Esophagus muscularis mucosa (tissue), 4 donors: Measurements from ENCODE around the gene GJA8. TPM values are rescaled to one million over a fixed set of nuclear protein-coding genes. Genes with fewer than 3 reads are reported as not detected.
A peak's percentile ranks its signal among the peaks of the same experiment; 100 is the strongest.

Source experiments
- DNase-seq: peaks from one replicate; pipeline ENCODE4 v3.0.0-alpha.2; 2017; ENCODE audit errors: extremely low spot score
- H3K27ac ChIP-seq, 4 donors: fragments of 200-600 bp; sonication (generic); replicated peaks in 1 of 4; 1 replicate in 3 of 4; 2 replicates in 1 of 4; pipeline ENCODE4 v1.5.1; 2016 to 2019; ENCODE audit warnings: mild to moderate bottlenecking in 1 of 4
- H3K27me3 ChIP-seq, 4 donors: fragments of 200-600 bp; sonication (generic); one replicate each; pipeline versions ENCODE4 v1.5.1 to v1.6.0; 2016 to 2019
- H3K36me3 ChIP-seq, 4 donors: fragments of 200-600 bp; sonication (generic); one replicate each; pipeline ENCODE4 v1.5.1; 2016 to 2019
- H3K4me1 ChIP-seq, 4 donors: fragments of 200-600 bp; sonication (generic); one replicate each; pipeline ENCODE4 v1.5.1; 2016 to 2019
- H3K4me3 ChIP-seq, 4 donors: fragments of 200-600 bp; sonication (generic); 1 replicate in 2 of 4; 2 replicates in 2 of 4; pipeline ENCODE4 v1.5.1; 2016 to 2019; ENCODE audit warnings: mild to moderate bottlenecking in 4 of 4, moderate library complexity in 1 of 4
- H3K9me3 ChIP-seq, 4 donors: fragments of 200-600 bp; sonication (generic); 1 replicate in 3 of 4; 2 replicates in 1 of 4; pipeline ENCODE4 v1.5.1; 2016 to 2019
- CTCF ChIP-seq, 3 experiments: fragments of 200-600 bp in 2 of 3; fragments of 450-650 bp in 1 of 3; sonication (generic) in 2 of 3; IDR thresholded peaks; one replicate each; pipeline ENCODE4 v1.5.1; 2017 to 2019; ENCODE audit warnings: antibody characterized with exemption in 3 of 3, mild to moderate bottlenecking in 2 of 3, moderate library complexity in 1 of 3
- EP300 ChIP-seq: sonication (generic); formaldehyde crosslinking; IDR thresholded peaks from one replicate; pipeline ENCODE4 v1.6.1; 2017; ENCODE audit warnings: antibody characterized with exemption
- POLR2A ChIP-seq: fragments of 450-650 bp; IDR thresholded peaks from one replicate; pipeline ENCODE4 v1.6.1; 2017; ENCODE audit warnings: antibody characterized with exemption, moderate library complexity, mild to moderate bottlenecking, low read depth
- POLR2AphosphoS5 ChIP-seq, 2 donors: sonication (generic); formaldehyde crosslinking; IDR thresholded peaks; one replicate each; pipeline ENCODE4 v1.6.1; 2017; ENCODE audit warnings: antibody characterized with exemption in 2 of 2
- WGBS: methylation state at CpG from one replicate; pipeline ENCODE4 v1.1.5; 2018; 5-methylcytosine and 5-hydroxymethylcytosine counted together
- intact Hi-C: fragments of 100-400 bp; cut with DNase I; formaldehyde crosslinking; loops from one replicate; pipeline ENCODE4 v1.15.1; 2023
- total RNA-seq, 4 donors: library from RNA; depleted of rRNA; stranded (reverse); fragments of >200 nt; gene quantifications; one replicate each; pipeline versions ENCODE4 v1.1.0 to v1.2.1, GENCODE V29; 2016

The GJA8 gene
- total RNA-seq, 4 donors from 2014 or later = not detected

- Histone ChIP-seq H3K4me3 (no peak overlapping the region), H3K27ac (no peak overlapping the region), H3K27me3 (peaks cover 0 to 4% (median 0%) of the 10 kb centered on the region in 4 donors), H3K36me3 (no peaks in the 10 kb centered on the region), H3K9me3 (no peaks in the 10 kb centered on the region), H3K4me1 (peaks cover 0 to 8% (median 3%) of the 10 kb centered on the region in 4 donors)
- TF ChIP-seq EP300 (no peak), POLR2A (no peak), CTCF (IDR thresholded peaks at IDR 0.05) (no peak), POLR2AphosphoS5 (IDR thresholded peaks at IDR 0.05) (no peak)
- intact Hi-C loops = loop anchor here (10.0 kb wide), 1 partner anchor 623 kb away; no protein-coding TSS in a partner anchor
- peak; percentile 50 for DNase-seq
- WGBS = 89% methylated on average over 4 of the region's 4 CpGs
These were observed 4.8 kb upstream of the GJA8 start for GRCh38 chr1:147897789-147898188.

DNA sequence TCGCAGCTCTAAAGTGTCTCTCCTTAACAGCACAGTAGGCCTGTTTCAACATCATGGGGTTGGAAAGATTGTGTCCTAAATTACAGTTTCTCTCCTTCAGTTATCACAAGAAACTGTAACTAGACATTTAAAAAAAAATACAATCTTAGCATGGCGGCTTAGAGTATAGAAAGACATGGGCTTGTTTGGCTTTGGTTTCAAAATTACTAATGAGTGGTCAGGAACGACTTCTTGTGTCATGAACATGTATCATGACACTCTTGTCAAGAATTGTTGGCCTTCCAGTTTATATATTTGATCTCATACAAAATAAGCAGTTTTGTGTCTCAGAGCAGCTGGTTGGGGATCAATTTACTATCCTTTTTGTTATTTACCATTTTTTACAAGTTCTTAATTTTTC is 2.1 kb downstream of the GJA8 start:
- H3K27me3 ChIP-seq = no peaks in the 10 kb centered on the region
- no peak for DNase-seq
- H3K27ac ChIP-seq = no peak overlapping the region
- intact Hi-C loops = no loop called here
- H3K4me1 ChIP-seq = no peaks in the 10 kb centered on the region
- H3K36me3 ChIP-seq = no peaks in the 10 kb centered on the region
- no peaks in the 10 kb centered on the region for H3K9me3 ChIP-seq
- no peak overlapping the region for H3K4me3 ChIP-seq
- TF ChIP-seq EP300 (no peak), POLR2A (no peak), CTCF (IDR thresholded peaks at IDR 0.05) (no peak), POLR2AphosphoS5 (IDR thresholded peaks at IDR 0.05) (no peak)
- 79% methylated on average over 3 of the region's 3 CpGs for WGBS

DNA sequence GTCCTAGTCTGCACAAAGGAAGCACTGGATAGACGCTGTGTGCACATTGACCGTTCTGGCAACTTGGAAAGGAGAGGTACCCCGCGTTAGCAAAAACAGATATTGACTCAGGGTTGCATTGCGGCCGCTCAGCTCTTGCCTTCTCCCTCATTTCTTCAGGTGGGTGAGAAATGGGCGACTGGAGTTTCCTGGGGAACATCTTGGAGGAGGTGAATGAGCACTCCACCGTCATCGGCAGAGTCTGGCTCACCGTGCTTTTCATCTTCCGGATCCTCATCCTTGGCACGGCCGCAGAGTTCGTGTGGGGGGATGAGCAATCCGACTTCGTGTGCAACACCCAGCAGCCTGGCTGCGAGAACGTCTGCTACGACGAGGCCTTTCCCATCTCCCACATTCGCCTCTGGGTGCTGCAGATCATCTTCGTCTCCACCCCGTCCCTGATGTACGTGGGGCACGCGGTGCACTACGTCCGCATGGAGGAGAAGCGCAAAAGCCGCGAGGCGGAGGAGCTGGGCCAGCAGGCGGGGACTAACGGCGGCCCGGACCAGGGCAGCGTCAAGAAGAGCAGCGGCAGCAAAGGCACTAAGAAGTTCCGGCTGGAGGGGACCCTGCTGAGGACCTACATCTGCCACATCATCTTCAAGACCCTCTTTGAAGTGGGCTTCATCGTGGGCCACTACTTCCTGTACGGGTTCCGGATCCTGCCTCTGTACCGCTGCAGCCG is 5.4 kb downstream of the GJA8 start:
- 96% methylated on average over 41 of the region's 44 CpGs for WGBS
- H3K9me3 ChIP-seq = no peaks in the 10 kb centered on the region
- H3K4me3 ChIP-seq = no peak overlapping the region
- intact Hi-C loops = no loop called here
- no peaks in the 10 kb centered on the region for H3K4me1 ChIP-seq
- no peaks in the 10 kb centered on the region for H3K36me3 ChIP-seq
- TF ChIP-seq POLR2AphosphoS5 (IDR thresholded peaks at IDR 0.05) (no peak), POLR2A (no peak), CTCF (IDR thresholded peaks at IDR 0.05) (no peak), EP300 (no peak)
- no peaks in the 10 kb centered on the region for H3K27me3 ChIP-seq
- DNase-seq = peak; percentile 60
- no peak overlapping the region for H3K27ac ChIP-seq

DNA sequence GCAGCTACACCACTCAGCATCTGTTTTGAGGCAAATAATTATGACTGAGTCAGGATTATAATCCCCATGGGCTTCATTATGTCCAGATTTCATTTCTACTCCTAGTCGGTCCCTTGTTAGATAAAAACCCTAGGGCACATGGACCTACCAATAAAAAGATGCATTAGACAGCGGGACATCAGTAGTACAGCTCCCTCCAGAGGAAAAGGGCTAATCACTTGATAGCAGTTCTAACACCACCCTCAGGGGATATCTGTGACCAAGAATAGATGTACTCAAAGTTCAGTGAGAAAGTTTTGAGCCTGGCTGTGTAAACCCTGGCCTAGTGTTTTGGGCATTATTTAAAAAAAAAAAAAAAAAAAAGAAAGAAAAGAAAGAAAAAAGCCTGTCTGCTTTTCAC is 10.0 kb downstream of the GJA8 start:
- TF ChIP-seq POLR2A (no peak), CTCF (IDR thresholded peaks at IDR 0.05) (no peak), EP300 (no peak), POLR2AphosphoS5 (IDR thresholded peaks at IDR 0.05) (no peak)
- 93% methylated on average over 2 of the region's 2 CpGs for WGBS
- intact Hi-C loops = no loop called here
- no peaks in the 10 kb centered on the region for H3K9me3 ChIP-seq
- H3K27ac ChIP-seq = no peak overlapping the region
- no peaks in the 10 kb centered on the region for H3K4me1 ChIP-seq
- peak; percentile 34 for DNase-seq
- no peak overlapping the region for H3K4me3 ChIP-seq
- no peaks in the 10 kb centered on the region for H3K27me3 ChIP-seq
- no peaks in the 10 kb centered on the region for H3K36me3 ChIP-seq
